ENCODE data around the gene RHAG. TPM values are rescaled to one million over a fixed set of nuclear protein-coding genes. Genes with fewer than 3 reads are reported as not detected.

Gene RHAG
- total RNA-seq, 3 donors from 2014 or later = not detected

DNA sequence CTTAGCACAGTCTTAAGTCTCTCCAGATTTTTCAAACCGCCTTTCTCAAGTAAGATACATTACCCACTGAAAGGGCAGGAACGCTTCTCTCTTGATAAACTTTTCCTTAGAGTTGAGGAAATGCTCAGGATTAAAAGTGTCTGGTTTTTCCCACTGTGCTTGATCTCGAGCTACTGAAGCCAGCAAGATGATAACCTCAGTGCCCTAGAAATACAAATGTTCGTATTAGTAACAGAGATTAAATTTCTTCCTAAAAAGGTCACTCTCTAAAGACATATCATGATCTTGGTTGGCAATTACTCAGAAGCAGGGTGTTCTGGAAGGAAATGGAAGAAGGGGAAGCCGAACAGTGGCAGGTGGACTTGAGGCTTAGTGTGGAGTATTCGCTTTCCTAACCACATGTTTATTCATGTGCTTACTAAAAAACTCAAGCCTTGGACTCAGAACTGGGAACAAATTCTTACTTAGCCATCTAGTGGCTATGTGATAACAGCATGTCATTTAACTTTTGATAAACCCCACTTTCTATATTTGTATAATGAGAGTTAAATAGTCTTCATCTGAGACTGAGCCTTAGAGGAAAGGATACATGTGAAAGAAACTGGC lies 66.1 kb downstream of the RHAG start:
- H3K4me1 ChIP-seq (ENCODE audit: low read depth) = no peaks in the 10 kb centered on the region
- no peak for ATAC-seq
- no peaks in the 10 kb centered on the region for H3K36me3 ChIP-seq (ENCODE audit: low read depth)

DNA sequence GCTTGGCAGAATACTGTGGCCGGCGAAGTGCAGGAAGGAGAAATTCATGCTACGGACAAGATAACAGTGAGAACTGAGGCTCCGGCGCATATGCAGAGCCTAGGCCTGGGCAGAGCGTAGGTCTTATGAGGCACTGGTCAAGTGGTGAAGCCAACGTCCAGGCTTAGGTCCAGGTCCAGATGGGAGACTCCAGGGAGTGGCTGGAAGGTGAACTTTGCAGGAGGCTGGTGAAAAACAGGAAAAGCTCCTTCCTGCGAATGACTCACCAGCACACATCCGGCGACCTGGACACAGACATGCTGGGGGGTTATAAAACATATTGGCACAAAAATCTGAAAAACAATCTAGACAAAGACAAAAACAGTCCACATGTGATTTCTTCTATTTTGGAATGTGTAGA lies 70.8 kb downstream of the RHAG start:
- no peak for DNase-seq
- TF ChIP-seq, protein P1, sequence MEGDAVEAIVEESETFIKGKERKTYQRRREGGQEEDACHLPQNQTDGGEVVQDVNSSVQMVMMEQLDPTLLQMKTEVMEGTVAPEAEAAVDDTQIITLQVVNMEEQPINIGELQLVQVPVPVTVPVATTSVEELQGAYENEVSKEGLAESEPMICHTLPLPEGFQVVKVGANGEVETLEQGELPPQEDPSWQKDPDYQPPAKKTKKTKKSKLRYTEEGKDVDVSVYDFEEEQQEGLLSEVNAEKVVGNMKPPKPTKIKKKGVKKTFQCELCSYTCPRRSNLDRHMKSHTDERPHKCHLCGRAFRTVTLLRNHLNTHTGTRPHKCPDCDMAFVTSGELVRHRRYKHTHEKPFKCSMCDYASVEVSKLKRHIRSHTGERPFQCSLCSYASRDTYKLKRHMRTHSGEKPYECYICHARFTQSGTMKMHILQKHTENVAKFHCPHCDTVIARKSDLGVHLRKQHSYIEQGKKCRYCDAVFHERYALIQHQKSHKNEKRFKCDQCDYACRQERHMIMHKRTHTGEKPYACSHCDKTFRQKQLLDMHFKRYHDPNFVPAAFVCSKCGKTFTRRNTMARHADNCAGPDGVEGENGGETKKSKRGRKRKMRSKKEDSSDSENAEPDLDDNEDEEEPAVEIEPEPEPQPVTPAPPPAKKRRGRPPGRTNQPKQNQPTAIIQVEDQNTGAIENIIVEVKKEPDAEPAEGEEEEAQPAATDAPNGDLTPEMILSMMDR (IDR thresholded peaks at IDR 0.05) = no peak
- intact Hi-C loops (cut with DNase I, micrococcal nuclease) = no loop called here
- Histone ChIP-seq H3K4me1 (ENCODE audit: low read depth) (no peaks in the 10 kb centered on the region), H3K36me3 (ENCODE audit: low read depth) (no peaks in the 10 kb centered on the region), H3K9me3 (no peaks in the 10 kb centered on the region), H3K4me3 (no peak overlapping the region)
- peak; percentile 62 for ATAC-seq

More for the DNA sequence above, 66.1 kb downstream of the RHAG start:
- intact Hi-C loops (cut with DNase I, micrococcal nuclease) = no loop called here
- no peak for DNase-seq
- Histone ChIP-seq H3K4me3 (no peak overlapping the region), H3K9me3 (no peaks in the 10 kb centered on the region)
- TF ChIP-seq, protein P1 (IDR thresholded peaks at IDR 0.05) = no peak

DNA sequence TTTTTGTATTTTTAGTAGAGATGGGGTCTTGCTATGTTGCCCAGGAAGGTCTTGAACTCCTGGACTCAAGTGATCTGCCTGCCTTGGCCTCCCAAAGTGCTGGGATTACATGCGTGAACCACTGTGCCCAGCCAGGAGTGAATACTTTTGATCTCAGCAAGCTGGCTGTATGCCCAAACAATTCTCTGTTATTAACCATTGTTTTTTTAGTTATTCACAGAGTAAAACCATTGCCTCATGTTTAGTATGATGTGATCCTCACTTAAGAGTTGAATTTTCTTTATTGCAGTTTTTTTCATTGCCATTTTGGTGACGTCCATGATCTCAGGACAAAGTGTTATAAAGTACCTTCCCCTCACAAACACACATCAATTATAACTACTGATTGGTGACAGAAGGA lies 71.4 kb downstream of the RHAG start:
- Histone ChIP-seq H3K36me3 (ENCODE audit: low read depth) (no peaks in the 10 kb centered on the region), H3K4me1 (ENCODE audit: low read depth) (no peaks in the 10 kb centered on the region), H3K9me3 (no peaks in the 10 kb centered on the region), H3K4me3 (no peak overlapping the region)
- ATAC-seq (no peak), DNase-seq (no peak)
- intact Hi-C loops (cut with DNase I, micrococcal nuclease) = no loop called here
- TF ChIP-seq, protein P1 (IDR thresholded peaks at IDR 0.05) = no peak

DNA sequence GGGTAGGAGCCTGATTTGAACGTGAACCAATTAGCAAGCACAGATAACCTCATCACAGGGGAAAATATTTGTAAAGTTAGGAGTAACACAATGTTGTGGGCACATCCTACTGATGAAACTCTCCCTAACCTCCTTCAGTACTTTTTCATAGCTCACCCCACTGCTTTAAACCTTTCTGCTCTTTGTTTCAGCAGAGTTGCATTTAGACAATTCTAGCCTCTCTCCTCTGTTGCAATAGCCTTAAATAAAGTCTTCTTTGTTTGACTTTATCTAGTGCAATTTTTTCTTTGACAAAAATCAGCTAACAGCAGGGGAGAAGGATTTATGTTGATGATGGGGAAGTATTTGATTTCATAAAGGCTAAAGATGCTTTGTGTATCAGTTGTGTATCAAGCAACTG lies 72.1 kb downstream of the RHAG start:
- no peak overlapping the region for H3K4me3 ChIP-seq
- intact Hi-C loops (cut with DNase I, micrococcal nuclease) = no loop called here
- TF ChIP-seq, protein P1 (IDR thresholded peaks at IDR 0.05) = no peak
- ATAC-seq (no peak), DNase-seq (no peak)
- H3K4me1 ChIP-seq (ENCODE audit: low read depth) = no peaks in the 10 kb centered on the region
- no peaks in the 10 kb centered on the region for H3K36me3 ChIP-seq (ENCODE audit: low read depth)
- no peaks in the 10 kb centered on the region for H3K9me3 ChIP-seq

DNA sequence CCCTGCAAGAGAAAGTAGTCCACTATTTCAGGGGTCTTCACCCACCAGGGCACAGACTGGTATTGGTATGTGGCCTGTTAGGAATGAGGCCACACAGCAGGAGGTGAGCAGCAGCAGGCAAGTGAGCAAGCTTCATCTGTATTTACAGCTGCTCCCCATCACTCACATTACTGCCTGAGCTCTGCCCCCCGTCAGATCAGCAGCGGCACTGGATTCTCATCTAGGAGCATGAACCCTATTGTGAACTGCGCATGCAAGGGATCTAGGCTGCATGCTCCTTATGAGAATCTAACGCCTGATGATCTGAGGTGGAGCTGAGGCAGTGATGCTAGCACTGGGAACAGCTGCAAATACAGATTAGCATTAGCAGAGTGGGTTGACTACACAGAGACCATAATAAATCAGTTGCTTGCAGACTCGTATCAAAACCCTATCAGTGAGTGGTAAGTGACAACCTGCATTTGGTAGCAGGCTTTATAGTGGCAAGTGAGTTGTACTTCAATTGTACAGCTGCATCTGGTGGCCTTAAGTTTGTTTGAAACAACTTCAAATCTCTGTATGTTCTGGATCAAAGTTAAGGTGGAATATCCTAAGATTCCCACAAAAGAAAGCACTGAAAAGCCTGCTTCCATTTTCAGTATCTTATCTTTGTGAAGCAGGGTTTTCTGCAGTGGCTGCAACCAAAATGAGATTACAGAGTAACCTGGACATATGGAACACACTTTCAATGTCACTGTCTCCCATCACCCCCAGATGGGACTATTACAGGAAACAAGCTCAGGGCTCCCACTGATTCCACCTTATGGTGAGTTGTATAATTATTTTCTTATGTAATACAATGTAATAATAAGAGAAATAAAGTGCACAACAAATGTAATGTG lies 73.4 kb downstream of the RHAG start:
- no peak overlapping the region for H3K4me3 ChIP-seq
- intact Hi-C loops (cut with DNase I, micrococcal nuclease) = no loop called here
- no peak for ATAC-seq
- TF ChIP-seq, protein P1 (IDR thresholded peaks at IDR 0.05) = no peak
- no peaks in the 10 kb centered on the region for H3K9me3 ChIP-seq
- no peaks in the 10 kb centered on the region for H3K4me1 ChIP-seq (ENCODE audit: low read depth)
- H3K36me3 ChIP-seq (ENCODE audit: low read depth) = no peaks in the 10 kb centered on the region
- no peak for DNase-seq
